GM21381 (cell line): ENCODE data around the gene TRUB2.

Experiments
- ATAC-seq: cut with Tn5 transposase; IDR thresholded peaks from one replicate; pipeline ENCODE4 v1.9.1; 2021; ENCODE audit warnings: mild to moderate bottlenecking, moderate library complexity; ENCODE audit not compliant: unreplicated experiment

TRUB2 gene, protein sequence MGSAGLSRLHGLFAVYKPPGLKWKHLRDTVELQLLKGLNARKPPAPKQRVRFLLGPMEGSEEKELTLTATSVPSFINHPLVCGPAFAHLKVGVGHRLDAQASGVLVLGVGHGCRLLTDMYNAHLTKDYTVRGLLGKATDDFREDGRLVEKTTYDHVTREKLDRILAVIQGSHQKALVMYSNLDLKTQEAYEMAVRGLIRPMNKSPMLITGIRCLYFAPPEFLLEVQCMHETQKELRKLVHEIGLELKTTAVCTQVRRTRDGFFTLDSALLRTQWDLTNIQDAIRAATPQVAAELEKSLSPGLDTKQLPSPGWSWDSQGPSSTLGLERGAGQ

DNA sequence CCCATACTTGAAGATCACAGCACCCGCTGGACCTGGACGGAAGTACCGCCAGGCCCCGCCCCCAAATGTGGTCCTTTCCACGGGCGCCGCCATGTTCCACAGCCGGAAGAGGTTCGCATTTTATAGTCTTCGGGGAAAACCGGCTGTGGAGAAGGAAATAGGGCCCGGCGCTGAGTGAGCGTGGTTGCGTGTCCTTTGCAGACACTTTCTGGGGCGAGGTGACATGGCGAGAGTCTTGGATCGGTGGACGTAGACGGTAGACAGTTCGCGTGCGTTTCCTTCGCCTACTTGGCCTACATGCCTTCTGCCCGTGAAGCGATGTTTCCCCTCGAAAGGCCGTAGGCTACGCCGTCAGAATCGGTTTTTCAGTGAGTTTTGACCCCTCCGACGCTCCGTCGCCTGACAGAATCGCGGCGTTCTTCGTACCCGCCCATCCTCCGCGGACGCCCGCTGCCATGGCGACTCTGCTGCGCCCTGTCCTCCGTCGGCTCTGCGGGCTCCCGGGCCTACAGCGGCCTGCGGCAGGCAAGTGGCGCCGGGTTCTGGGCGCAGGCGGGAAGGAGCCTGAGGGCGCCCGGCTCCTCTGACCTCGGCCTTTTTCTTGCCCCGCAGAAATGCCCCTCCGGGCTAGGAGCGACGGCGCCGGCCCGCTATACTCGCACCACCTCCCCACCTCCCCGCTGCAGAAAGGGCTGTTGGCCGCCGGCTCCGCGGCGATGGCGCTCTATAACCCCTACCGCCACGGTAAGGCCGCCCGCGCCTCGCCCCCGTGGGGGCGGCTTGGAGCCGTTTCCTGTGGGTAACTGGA is at the start of gene TRUB2, which contains the start of gene COQ4:
TRUB2 (minus strand) TSS at position 44 of the 808 bp plus-strand sequence; CDS start at position 5, 39 bp downstream.
COQ4 (plus strand) TSS at position 436 of the 808 bp plus-strand sequence; CDS start at position 456, 20 bp downstream.
- peak; percentile 81 for ATAC-seq

GRCh38 chr9:128371630-128372117 is 49.4 kb upstream of the TRUB2 start:
- no peak for ATAC-seq

DNA sequence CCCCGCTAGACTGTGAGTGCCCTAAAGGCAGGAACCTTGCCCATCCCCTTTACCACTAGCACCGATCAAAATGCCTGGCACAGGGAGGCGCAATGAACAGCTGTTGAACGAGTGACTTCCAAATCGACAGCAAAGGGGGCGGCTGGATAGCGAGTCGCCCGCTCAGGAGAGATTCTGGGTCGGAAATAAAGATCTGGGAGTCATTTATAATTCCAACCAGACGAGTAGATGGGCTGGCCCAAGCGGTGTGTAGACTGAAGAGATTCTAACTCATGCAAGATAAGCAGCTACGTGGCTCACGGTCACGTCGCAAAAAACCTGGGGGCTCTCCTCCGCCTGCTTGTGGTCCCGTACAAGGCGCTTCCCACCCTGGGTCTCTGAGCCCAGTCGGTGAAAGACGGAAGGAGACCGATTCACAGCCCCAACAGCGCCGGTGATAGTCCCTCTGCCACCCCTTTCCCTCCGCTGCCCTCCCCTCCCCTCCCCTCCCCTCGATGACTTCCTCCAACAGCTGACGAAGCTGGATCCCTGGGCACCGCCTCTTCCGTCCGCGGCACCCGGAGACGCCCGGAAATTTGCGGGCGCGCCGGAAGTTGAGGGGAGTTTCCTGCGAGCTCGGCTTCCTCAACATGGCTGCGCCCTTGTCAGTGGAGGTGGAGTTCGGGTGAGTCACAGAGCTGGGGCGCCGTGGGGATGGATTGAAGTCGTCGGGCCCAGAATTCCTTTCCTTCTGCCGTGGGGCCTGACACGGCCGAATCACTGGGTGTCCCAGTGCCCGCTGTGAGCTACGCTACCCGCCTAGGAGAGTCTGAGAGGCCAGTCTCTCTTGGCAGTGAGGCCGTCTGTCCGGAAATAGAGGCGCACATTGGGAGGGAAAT is 48.7 kb upstream of the TRUB2 start, which contains the start of gene URM1:
URM1 (plus strand) TSS at position 623 of the 878 bp plus-strand sequence; CDS start at position 630, 7 bp downstream.
- peak; percentile 90 for ATAC-seq

DNA sequence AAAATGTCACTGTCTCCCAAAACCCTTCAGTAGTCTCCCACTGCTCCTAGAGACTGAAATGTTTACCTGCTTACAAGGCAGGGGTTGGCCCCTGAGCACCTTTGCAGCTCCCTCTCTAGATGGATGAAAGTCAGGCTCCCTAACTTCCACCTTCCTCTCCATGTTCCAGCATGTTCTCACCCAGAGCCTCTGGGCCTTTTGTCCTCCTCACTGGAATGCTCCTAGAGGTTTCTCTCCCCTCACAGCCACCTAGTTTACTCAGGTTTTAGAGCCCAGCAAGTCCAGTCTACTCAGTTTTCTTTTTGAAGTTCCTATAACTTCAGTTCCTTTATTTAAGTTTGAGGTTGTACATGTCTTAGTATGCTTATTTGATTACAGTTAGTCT is 48.1 kb upstream of the TRUB2 start:
- no peak for ATAC-seq

DNA sequence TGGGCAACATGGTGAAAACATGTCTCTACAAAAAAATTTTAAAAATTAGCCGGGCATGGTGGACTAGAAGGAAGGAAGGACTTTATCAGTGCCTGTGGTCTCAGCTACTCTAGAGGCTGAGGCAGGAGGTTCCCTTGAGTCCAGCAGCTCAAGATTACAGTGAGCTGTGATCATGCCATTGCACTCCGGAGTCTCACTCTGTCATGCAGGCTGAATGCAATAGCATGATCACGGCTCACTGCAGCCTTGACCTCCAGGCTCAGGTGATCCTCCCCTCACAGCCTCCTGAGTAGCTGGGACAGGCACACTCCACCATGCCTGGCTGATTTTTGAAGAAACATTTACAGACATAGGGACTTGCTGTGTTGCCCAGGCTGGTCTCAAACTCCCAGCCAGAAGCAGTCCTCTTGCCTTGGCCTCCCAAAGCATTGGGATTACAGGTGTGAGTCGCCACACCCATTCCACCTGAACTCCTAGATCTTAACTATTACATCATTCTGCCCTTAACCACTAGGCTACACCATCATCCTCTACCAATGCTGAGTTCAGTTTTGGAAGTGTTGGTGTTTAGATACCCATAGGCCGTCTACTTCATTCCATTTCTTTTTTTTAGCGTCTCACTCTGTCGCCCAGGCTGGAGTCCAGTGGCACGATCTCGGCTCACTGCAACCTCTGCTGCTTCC is 46.9 kb upstream of the TRUB2 start:
- no peak for ATAC-seq

DNA sequence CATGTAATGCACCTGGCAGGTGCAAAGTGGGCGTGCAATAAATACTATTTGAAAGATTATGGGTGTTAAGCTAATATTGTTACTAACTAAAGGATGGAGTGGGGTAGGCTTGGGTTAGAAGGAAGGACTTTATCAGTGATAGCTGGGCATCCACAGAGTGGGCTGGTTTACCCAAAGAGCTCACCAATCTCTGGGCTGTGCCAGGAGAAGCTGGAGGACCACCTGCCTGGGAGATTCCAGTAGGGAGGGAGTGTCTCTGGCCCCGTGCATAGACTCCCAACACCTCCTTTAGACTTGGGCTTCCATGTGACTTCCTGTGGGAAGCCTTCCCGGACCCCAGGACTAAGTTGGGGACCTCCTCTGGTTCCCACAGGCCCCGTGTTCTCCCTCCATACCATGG is 43.3 kb upstream of the TRUB2 start:
- no peak for ATAC-seq

GRCh38 chr9:128362774-128363173 is 40.5 kb upstream of the TRUB2 start:
- ATAC-seq, result no peak

DNA sequence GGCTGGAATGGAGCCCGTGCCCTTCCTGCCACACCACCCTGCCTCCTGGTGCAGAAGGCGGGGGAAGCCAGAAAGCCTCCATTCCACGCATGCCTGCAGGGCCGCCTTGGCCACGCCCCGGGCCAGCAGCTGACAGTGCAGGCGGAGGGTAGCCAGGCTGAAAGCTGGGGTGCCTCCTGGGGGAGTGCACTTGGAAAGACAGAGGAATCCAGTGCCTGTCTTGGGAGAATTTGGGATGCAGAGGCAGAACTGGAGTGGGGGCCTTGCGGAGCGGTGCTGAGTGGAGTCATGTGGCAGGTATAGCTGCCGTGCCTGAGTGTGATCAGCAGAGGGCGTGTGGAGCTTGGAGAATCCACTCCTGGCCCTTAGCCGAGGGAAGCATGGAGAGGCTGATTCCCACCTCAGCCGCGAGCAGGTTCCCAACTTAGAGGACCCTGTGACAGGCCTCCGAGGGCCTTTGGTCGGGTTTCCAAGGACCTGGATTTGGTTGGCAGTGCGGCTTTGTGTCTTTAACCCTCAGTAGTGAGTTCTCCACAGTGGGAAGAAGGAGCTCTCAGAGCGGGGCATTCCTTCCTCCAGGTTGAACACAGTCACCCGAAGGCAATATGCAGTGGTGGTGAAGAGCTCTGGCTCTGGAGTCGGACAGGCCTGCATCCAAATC is 39.9 kb upstream of the TRUB2 start:
- no peak for ATAC-seq

DNA sequence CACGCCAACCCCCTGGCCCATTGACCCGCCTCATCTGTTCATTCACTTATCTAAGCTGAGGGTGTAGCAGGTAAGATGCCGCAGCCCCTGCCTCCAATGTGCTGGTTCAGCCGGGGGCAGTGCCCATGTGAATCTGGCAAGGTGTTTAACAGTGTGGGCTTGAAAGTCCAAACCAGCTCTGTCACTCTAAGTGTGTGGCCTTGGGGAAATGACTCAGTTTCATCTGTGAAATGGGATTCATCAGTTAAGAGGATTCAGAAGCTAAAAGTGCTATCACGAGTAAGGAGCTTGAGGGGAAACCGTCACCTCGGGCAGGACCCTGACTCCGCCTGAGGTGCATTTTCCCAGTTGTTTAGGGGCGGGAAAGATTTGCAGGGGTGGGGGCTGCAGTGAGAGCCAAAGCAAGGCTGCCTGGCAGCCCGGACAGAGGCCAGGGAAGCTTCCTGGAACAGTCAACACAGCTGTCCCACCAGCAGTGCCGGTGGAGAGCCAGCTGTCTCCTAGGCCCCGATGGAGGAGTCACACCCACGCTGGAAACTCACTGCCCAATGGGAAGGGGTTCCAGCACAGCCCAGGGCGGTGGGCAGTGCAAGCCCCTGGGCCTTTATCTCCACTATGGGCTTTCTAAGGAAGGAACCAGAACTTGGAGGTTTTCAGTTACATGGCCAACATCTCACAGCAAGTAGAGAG is 39.2 kb upstream of the TRUB2 start:
- no peak for ATAC-seq

DNA sequence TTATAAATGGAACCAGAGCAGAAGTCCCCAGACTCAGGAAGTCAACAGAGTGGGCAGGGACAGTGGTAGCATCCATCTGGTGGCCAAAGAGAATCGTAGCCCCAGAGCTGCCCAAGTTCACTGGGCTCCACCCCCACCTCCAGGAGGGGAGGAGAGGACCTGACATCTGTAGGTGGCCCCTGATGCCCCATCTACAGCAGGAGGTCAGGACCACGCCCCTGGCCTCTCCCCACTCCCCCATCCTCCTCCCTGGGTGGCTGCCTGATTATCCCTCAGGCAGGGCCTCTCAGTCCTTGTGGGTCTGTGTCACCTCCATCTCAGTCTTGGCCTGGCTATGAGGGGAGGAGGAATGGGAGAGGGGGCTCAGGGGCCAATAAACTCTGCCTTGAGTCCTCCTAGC is 38.6 kb upstream of the TRUB2 start:
- no peak for ATAC-seq

GRCh38 chr9:128358861-128359260 is 36.6 kb upstream of the TRUB2 start:
- no peak for ATAC-seq

DNA sequence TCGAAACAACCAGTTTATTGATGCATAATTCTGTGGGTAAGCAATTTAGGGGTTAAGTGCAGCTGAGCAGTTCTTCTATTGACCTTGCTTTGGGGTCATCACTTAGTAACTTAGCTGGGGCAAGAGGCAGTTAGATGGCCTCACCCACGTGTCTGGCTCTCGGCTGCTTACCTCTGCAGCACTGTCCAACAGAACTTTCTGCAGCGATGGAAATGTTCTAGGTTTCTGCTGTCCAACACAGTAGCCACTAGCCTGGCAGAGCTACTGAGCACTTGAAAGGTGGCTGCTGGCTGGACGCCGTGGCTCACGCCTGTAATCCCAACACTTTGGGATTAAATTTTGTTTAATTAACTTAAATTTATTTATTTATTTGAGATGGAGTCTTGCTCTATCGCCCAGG is 35.8 kb upstream of the TRUB2 start:
- ATAC-seq, result no peak

- no peak for ATAC-seq
Observed at GRCh38 chr9:128355451-128355850, 33.2 kb upstream of the TRUB2 start.

DNA sequence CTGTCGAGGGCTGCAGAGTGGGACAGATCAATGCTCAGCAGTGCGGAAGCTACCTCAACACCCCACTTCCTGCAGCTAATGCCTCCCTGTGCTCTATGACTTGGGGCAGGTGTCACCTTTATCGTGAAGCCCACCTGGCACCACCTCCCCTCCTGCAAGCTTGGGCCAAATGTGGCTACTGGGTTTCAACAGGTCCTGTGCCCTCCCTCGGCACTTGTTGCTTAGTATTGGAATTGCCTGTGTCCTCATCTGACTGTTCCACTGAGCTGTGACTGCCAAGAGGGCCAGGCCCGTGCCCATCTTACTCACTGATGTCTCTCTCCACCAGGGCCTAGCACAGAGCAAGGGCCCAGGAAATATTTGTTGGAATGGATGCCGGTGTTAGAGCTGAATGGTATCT is 27.5 kb upstream of the TRUB2 start:
- no peak for ATAC-seq

DNA sequence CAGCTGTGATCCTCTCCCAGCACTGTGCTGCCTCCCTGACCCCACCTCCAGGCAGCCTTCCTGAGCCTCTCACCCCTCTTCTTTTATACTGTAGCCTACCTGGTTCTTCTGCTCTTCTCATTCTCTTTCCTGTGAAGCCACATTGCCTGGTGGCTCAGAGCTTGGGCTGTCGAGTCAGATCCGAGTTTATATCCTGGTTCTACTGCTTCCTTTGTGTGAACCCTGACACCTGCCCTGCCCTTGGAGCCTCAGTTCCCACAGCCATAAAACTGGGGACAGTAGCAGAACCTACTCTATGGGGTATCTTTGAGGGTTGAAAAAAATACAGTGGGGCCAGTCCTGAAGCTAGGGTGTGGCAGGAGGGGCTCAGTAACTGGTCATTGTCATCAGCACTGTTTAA is 26.9 kb upstream of the TRUB2 start:
- no peak for ATAC-seq

DNA sequence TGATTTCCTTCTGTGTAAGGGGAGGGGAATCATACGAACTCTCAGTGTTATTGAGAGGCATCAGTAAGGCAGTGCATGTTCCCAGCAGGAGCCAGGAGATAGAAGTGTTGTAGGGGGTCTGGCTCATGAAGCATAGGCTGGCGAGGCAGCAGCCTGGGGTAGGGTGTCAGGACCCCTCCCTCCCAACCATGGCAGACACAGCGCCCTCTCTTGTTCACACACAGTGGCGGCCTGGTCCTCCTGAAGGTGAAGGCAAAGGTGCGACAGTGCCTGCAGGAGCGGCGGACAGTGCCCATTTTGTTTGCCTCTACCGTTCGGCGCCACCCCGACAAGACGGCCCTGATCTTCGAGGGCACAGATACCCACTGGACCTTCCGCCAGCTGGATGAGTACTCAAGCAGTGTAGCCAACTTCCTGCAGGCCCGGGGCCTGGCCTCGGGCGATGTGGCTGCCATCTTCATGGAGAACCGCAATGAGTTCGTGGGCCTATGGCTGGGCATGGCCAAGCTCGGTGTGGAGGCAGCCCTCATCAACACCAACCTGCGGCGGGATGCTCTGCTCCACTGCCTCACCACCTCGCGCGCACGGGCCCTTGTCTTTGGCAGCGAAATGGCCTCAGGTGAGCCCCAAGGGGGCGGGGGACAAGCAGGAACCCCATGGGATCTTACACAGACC is 22.8 kb upstream of the TRUB2 start:
- no peak for ATAC-seq

- no peak for ATAC-seq
Observed at GRCh38 chr9:128343855-128344254, 21.6 kb upstream of the TRUB2 start.

DNA sequence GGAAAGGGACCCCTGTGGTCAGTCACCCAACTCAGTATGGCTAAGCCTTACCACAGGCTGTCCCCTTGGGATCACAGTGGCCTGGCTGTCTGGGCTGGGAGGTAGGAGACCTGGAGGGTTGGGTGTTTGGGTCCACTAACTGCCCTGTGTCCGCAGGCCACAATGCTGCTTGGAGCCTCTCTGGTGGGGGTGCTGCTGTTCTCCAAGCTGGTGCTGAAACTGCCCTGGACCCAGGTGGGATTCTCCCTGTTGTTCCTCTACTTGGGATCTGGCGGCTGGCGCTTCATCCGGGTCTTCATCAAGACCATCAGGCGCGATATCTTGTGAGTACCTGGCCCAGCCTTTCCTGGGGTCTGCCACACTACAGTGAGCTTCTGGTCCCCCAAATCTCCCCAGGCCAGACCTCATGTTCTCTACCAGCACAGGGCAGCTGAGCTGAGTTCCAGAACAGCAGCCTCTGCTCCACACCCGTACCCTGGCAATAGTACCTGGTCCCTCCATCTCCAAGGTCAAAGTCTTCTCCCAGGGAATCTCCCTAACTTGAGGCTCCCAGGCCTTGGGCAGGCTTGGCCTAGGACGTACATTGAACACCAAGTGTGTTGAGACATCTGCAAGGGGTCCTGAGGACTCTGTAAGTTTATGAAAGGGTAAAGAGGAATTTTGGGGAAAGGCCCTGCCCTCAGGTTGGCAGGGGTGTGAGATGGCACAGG is 20.9 kb upstream of the TRUB2 start:
- ATAC-seq, result no peak
